AG04449 (cell line): Measurements from ENCODE around the gene ATF2.

Experiments used
- CTCF ChIA-PET: fragments of 350-600 bp; formaldehyde crosslinking; extraction: SDS; loops from one replicate; lab custom pipeline; 2021; ENCODE audit warnings: antibody characterized with exemption; lab: Yijun Ruan, JAX
- POLR2A ChIA-PET: fragments of 400-600, 350-600 bp; formaldehyde crosslinking; extraction: SDS; loops from one replicate; lab custom pipeline; 2020; ENCODE audit warnings: antibody characterized with exemption, inconsistent platforms; lab: Yijun Ruan, JAX
- DNase-seq: peaks from one replicate; pipeline ENCODE4 v3.0.0-alpha.2; 2010; ENCODE audit warnings: low read depth, low spot score
- H3K4me3 ChIP-seq: 2 replicates; pipeline ENCODE4 v1.5.1; 2011; ENCODE audit warnings: low read depth, mild to moderate bottlenecking, control low read depth, low read length
- TF ChIP-seq, protein P1 (sequence below): IDR thresholded peaks from one replicate; pipeline ENCODE4 v1.5.1; 2011; ENCODE audit warnings: mild to moderate bottlenecking, moderate library complexity, low read length, control low read depth, inconsistent platforms; ENCODE audit not compliant: insufficient read depth; ENCODE audit errors: missing control alignments

Gene ATF2, protein sequence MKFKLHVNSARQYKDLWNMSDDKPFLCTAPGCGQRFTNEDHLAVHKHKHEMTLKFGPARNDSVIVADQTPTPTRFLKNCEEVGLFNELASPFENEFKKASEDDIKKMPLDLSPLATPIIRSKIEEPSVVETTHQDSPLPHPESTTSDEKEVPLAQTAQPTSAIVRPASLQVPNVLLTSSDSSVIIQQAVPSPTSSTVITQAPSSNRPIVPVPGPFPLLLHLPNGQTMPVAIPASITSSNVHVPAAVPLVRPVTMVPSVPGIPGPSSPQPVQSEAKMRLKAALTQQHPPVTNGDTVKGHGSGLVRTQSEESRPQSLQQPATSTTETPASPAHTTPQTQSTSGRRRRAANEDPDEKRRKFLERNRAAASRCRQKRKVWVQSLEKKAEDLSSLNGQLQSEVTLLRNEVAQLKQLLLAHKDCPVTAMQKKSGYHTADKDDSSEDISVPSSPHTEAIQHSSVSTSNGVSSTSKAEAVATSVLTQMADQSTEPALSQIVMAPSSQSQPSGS

DNA sequence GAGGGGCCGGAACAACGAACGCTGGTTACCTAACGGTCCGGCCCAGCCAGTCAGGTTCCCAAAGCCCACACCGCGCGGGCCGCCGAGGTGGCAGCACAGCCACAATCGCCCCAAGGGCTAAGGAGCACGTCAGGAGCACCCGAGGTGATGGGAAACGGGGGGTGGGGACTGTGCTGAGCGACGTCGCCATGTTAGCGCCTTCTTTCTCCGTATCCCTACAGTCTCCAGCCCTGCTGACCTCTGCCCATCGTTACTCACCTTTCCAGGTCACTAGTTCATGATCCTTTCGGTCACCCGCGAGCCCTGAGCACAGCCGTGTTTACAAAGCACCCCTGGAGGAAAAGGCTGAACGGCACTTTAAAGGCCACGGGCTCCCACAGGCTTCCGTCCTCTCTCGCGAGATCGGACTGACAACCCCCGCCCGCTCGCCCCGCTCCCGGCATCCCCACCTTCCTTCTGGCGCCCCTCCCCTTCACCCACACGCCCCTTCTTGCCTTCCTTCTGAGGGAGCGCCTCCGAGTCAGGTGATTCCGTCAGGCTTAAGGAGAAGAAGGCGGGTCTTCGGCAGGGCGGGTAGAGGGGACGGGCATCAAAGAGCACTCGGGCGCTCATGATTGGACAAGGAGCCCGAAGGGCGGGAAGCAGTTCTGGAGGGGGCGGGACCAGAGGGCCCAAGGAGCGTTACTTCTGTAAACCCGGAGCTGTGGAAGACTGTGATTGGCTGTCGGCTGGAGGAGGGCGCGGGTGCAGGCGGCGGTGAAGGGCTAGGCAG is at the start of gene ATF2:
Gene ATF2, minus strand, starts transcription at position 412 of the 772 bp plus-strand sequence. CDS start 31,760 bp downstream, outside the sequence.
- TF ChIP-seq, protein P1, sequence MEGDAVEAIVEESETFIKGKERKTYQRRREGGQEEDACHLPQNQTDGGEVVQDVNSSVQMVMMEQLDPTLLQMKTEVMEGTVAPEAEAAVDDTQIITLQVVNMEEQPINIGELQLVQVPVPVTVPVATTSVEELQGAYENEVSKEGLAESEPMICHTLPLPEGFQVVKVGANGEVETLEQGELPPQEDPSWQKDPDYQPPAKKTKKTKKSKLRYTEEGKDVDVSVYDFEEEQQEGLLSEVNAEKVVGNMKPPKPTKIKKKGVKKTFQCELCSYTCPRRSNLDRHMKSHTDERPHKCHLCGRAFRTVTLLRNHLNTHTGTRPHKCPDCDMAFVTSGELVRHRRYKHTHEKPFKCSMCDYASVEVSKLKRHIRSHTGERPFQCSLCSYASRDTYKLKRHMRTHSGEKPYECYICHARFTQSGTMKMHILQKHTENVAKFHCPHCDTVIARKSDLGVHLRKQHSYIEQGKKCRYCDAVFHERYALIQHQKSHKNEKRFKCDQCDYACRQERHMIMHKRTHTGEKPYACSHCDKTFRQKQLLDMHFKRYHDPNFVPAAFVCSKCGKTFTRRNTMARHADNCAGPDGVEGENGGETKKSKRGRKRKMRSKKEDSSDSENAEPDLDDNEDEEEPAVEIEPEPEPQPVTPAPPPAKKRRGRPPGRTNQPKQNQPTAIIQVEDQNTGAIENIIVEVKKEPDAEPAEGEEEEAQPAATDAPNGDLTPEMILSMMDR, result no peak
- POLR2A ChIA-PET, result interaction anchor here (0.6 to 1.1 kb wide), 3 partner anchors 13 to 884 kb away, joined by 3 to 5 read pairs (median 4); no protein-coding TSS in a partner anchor
- peak within 1 kb of the TSS; percentile 100 for H3K4me3 ChIP-seq
- CTCF ChIA-PET, result interaction anchor here (1.2 kb wide), 1 partner anchor 10 kb away, joined by 3 read pairs; no protein-coding TSS in a partner anchor
- DNase-seq, result peak; percentile 99

DNA sequence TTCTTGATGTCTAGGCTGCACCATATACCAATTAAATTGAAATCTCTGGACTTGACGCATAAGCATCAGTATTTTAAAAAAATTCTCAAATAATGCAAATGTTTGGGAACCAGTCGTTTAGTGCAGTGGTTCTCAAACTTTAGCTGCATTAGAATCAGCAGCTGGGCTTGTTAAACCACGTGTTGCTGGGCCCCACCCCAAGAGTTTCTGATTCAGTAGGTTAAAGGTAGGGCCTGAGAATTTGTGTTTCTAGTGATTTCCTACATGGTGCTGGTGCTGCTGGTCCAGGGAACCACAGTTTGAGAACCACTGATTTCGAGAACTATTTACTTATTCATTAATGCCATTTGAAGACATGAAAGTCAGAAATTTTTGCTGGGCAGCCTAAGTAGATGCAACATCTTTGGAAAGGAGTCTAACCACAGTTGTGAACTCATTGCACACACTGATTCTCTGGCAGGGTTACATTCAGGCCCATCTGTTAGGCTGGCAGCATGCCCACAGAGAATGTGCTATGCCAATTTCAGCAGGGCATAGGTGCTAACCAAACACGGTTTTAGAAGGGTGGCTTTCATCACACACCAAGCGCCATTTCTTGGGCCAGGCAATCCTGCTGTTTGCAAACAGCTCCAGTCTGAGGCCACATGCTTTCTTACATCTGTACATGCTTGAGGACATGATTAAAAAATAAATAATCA is 39.9 kb upstream of the ATF2 start:
- CTCF ChIA-PET, result interaction anchor here (1.6 kb wide), 1 partner anchor 13 kb away, joined by 3 read pairs; no protein-coding TSS in a partner anchor
- no peak overlapping the region for H3K4me3 ChIP-seq
- POLR2A ChIA-PET, result no interaction called here
- TF ChIP-seq, protein P1, result no peak
- no peak for DNase-seq

DNA sequence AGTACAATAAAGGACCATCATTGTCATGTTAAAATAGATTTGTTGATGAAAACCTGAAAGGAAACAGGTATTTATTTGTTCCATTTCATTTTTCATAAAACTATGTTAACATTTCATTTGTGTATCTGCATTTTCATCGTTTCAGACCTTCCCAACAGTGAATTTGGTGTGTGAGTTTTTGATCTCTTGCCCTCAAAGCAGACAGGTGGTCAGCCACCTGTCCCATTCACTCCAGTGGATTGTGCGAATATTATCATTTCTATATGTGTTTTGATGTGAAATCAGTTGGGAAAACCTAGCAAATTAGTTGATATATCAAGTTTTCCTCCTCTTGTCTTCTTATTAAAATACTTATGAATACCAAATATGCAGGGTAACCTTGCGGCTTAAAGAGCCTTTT is 38.9 kb upstream of the ATF2 start:
- ChIA-PET POLR2A (no interaction called here), CTCF (interaction anchor here (1.6 kb wide), 1 partner anchor 12 kb away, joined by 3 read pairs; no protein-coding TSS in a partner anchor)
- H3K4me3 ChIP-seq, result no peak overlapping the region
- TF ChIP-seq, protein P1, result no peak
- no peak for DNase-seq

DNA sequence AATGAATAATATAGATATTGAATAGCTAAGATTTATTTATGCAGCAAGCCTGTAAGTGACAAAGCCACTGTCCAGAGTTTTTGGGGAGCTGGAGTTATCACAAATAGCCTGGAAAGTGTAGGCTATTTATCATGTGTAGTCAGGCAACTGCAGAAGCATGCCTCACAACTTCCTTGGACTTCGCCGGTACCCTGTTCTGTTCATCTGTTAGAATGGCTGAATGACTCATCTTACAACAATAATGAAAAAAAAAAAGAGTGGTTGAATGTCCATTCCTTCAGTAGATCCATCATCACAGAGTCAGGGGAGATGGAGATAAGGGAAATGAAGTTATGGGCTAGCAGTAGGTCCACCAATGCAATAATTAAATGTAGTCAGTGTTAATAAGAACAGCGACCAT is 37.5 kb upstream of the ATF2 start:
- H3K4me3 ChIP-seq, result no peak overlapping the region
- TF ChIP-seq, protein P1, result no peak
- CTCF ChIA-PET, result interaction anchor here (2.2 kb wide), 1 partner anchor 77 kb away, joined by 11 read pairs; no protein-coding TSS in a partner anchor
- no peak for DNase-seq
- POLR2A ChIA-PET, result no interaction called here

DNA sequence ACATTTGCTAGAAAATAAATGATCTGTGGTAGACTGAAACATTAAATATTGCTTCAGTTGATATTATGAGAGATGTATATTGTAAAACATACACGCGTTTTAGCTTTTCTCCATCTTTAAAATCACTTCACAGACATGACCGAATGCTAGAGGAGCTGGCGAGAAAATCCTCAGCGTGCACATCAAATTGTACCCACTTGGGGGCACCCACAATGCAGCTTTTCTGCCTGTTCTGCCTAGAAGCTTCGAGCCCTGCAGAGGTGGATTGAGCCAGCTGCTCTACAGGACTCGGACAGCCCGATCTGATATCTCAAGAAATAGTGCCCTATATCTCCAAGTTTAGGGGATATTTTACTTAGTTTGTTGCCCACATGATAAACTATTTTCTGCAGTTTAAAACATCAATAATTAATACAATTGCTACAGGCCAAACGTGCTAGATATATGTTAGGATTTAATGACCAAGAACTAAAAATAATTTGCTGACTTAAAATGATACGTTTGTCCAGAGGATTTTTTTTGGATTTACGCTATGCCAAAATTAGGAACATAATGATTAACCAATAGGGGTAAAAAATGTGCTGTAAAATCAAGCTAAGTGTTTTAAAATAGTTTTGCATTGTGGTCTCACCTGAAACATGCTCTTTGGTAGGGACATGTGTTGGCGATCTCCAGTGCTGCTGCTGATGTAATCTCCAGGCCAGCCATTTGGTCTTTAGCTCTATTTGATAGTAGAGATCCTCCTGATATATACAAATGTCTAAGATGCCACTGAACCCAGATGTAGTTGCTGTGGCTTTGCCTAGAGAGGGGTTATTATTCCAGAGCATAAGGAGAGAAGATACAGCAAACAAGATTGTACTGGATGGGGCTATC is 35.9 kb upstream of the ATF2 start:
- no peak overlapping the region for H3K4me3 ChIP-seq
- TF ChIP-seq, protein P1, result peak; percentile 66
- ChIA-PET POLR2A (no interaction called here), CTCF (interaction anchor here (0.9 to 3.0 kb wide), 14 partner anchors 9 to 892 kb away, joined by 3 to 12 read pairs (median 4); no protein-coding TSS in a partner anchor)
- DNase-seq, result no peak
